GM20000 (cell line): ENCODE measurements around the gene SHISAL2A.

Experiments
- DNase-seq: peaks from one replicate; pipeline ENCODE4 v3.0.0; 2012; ENCODE audit warnings: low spot score
- CTCF ChIP-seq: IDR thresholded peaks from 2 replicates; pipeline ENCODE4 v1.5.1; 2012; ENCODE audit warnings: mild to moderate bottlenecking, control low read depth; ENCODE audit errors: extremely low read depth, missing control alignments

Gene SHISAL2A

GRCh38 chr1:52623812-52624211, 9.2 kb upstream of the SHISAL2A start:
- TF ChIP-seq CTCF = no peak
- DNase-seq = no peak

GRCh38 chr1:52627028-52627427, 5.9 kb upstream of the SHISAL2A start:
- no peak for DNase-seq
- no peak for TF ChIP-seq CTCF

GRCh38 chr1:52628614-52629324, 4.2 kb upstream of the SHISAL2A start:
- DNase-seq = no peak

GRCh38 chr1:52629325-52629643, 3.7 kb upstream of the SHISAL2A start:
- no peak for DNase-seq
- TF ChIP-seq CTCF = no peak

More at GRCh38 chr1:52628614-52629324, 4.2 kb upstream of the SHISAL2A start:
- no peak for TF ChIP-seq CTCF

DNA sequence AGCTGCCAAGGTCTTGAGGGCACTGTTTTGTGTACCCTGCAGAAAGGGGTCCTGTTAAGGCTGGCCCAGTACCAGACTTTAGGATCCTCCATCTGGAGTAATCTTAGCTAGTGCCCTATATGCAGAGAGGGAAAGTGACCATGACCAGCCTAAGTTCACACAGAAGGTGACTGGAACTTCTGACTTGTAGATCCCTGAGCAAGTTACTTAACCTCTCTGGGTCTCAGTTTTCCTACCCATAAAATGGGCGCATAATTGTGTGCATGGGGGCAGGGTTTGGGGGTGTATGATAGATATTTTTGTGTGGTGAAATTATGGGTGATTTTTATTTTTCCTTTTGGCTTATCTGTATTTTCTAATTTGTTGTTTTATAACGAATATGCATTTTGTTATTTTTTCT, 3.3 kb upstream of the SHISAL2A start:
- no peak for TF ChIP-seq CTCF
- no peak for DNase-seq

DNA sequence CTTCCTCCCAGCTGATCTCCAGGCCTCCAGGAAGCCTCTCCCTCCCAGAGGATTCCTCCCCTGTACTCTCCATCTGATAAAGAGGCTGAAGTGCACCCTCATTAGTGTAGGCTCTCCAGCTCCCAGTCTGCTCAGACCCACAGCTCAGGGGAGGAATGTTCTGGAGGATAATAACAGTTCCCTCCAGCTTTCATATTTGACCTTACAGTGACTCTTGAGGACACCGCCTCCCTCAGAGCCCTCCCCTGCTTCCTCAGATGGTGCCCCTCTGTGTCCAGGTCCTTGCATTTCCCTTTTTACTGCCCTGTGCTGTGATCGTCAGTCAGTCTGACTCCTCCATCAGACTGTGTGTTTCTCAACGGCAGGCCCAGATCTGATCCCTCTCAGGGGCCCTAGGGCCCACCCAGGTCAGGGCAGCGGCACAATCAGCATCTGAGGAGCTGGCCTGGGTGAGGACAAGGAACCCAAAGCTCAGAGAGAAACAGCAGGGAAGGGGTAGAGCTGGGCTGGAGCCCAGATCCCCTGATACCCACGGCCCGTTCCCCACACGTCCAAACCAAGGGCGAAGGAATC, 1.1 kb upstream of the SHISAL2A start:
- no peak for DNase-seq
- no peak for TF ChIP-seq CTCF

DNA sequence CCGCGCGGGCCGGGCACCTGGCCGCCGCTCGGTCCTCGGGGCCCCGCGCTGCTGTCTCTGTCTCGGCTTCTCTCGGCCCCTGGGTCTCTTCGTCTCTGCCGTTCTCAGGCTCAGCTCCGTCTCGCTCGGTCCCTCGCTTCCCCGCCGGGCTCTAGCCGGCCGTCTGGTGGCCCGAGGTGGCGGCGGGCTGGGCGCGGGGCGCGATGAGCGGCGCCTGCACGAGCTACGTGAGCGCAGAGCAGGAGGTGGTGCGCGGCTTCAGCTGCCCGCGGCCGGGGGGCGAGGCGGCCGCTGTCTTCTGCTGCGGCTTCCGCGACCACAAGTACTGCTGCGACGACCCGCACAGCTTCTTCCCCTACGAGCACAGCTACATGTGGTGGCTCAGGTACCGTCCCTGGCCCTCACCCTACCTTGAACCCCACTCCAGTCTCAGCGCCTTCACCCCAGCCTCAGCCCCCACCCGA, 355 bp downstream of the SHISAL2A start:
- no peak for DNase-seq
- TF ChIP-seq CTCF = no peak
